G401 (cell line): ENCODE measurements around the gene CPSF6. TPM values are rescaled to one million over a fixed set of nuclear protein-coding genes. Genes with fewer than 3 reads are reported as not detected.
"Not testable (repeated sequence)": the region's sequence is repeated elsewhere in the genome, so short reads cannot be mapped to it uniquely, and the experiment has no call there.

Experiments used
- DNase-seq: peaks from one replicate; pipeline ENCODE4 v3.0.0-alpha.2; 2015; ENCODE audit warnings: low spot score
- in situ Hi-C: cut with HindIII; loops from 2 replicates; pipeline ENCODE4 v1.10.0; 2016; ENCODE audit warnings: low sequenced_read_pairs, mixed read lengths
- total RNA-seq: library from RNA; depleted of rRNA; stranded (reverse); fragments of >200 nt; shearing (Covaris generic); gene quantifications from 2 replicates; pipeline ENCODE4 v1.2.3, GENCODE V29; 2014; rRNA removed

The CPSF6 gene
- 78.6 and 94.0 TPM in 2 replicates for total RNA-seq

- DNase-seq = peak; percentile 96
- in situ Hi-C loops = no loop called here
Measured at GRCh38 chr12:69239352-69239921, at the start of gene CPSF6. TSS of gene CPSF6 (plus strand) at chr12:69239569. CDS start at chr12:69239647, 78 bp downstream.

GRCh38 chr12:69196302-69197288 lies 42.8 kb upstream of the CPSF6 start:
- DNase-seq = no peak
- in situ Hi-C loops = no loop called here

GRCh38 chr12:69199976-69200375 lies 39.4 kb upstream of the CPSF6 start:
- in situ Hi-C loops, DNase-seq: not testable (repeated sequence)

GRCh38 chr12:69204191-69204590 lies 35.2 kb upstream of the CPSF6 start:
- in situ Hi-C loops = no loop called here
- DNase-seq = no peak

GRCh38 chr12:69210661-69211060 lies 28.7 kb upstream of the CPSF6 start:
- in situ Hi-C loops = no loop called here
- DNase-seq = no peak

GRCh38 chr12:69211160-69211559 lies 28.2 kb upstream of the CPSF6 start:
- in situ Hi-C loops = no loop called here
- no peak for DNase-seq

GRCh38 chr12:69214169-69214568 lies 25.2 kb upstream of the CPSF6 start:
- DNase-seq = no peak
- in situ Hi-C loops = no loop called here

GRCh38 chr12:69225251-69225910 lies 14.0 kb upstream of the CPSF6 start:
- DNase-seq = no peak
- in situ Hi-C loops = no loop called here

- in situ Hi-C loops = no loop called here
- DNase-seq = no peak
Measured at GRCh38 chr12:69231479-69231878, 7.9 kb upstream of the CPSF6 start.

- no peak for DNase-seq
- in situ Hi-C loops = no loop called here
Measured at GRCh38 chr12:69238589-69239351, 599 bp upstream of the CPSF6 start.

GRCh38 chr12:69239922-69240630 lies 707 bp downstream of the CPSF6 start:
- in situ Hi-C loops = no loop called here
- DNase-seq = peak; percentile 59

- in situ Hi-C loops = no loop called here
- peak; percentile 26 for DNase-seq
Measured at GRCh38 chr12:69240631-69240995, 1.2 kb downstream of the CPSF6 start.

GRCh38 chr12:69241438-69242092 lies 2.2 kb downstream of the CPSF6 start:
- DNase-seq = no peak
- in situ Hi-C loops = no loop called here

GRCh38 chr12:69243099-69244084 lies 4.0 kb downstream of the CPSF6 start:
- in situ Hi-C loops = no loop called here
- DNase-seq = no peak

GRCh38 chr12:69247268-69248018 lies 8.1 kb downstream of the CPSF6 start:
- in situ Hi-C loops = no loop called here
- DNase-seq = no peak

GRCh38 chr12:69252033-69252432 lies 12.7 kb downstream of the CPSF6 start:
- DNase-seq = no peak
- in situ Hi-C loops = no loop called here
